Measurements from ENCODE around the gene NPHP3. TPM values are rescaled to one million over a fixed set of nuclear protein-coding genes. Genes with fewer than 3 reads are reported as not detected.

NPHP3 gene
- total and polyA plus RNA-seq, 3 experiments from 2014 or later, result 3.9 to 13.9 (median 11.7) TPM

GRCh38 chr3:132730891-132731580 lies 8.8 kb upstream of the NPHP3 start:
- H3K27ac ChIP-seq (ENCODE audit: low read depth, low read length), result no peak overlapping the region
- H3K4me1 Mint-ChIP-seq, result peaks cover 0 to 1% (median 0%) of the 10 kb centered on the region in 3 donors
- POLR2A ChIA-PET, result no interaction called here
- H3K27ac Mint-ChIP-seq, result no peak overlapping the region
- no peak overlapping the region for H3K4me3 Mint-ChIP-seq
- no peaks in the 10 kb centered on the region for H3K9me3 Mint-ChIP-seq
- peaks cover 7% of the 10 kb centered on the region for H3K27me3 ChIP-seq (ENCODE audit: insufficient read depth, low read length, poor library complexity, severe bottlenecking)
- DNase-seq, result no peak
- H3K9me3 ChIP-seq (ENCODE audit: low read length), result no peaks in the 10 kb centered on the region
- H3K36me3 ChIP-seq (ENCODE audit: insufficient read depth, low read length), result no peaks in the 10 kb centered on the region
- H3K4me1 ChIP-seq (ENCODE audit: insufficient read depth, low read length), result no peaks in the 10 kb centered on the region
- no peaks in the 10 kb centered on the region for H3K36me3 Mint-ChIP-seq
- peaks cover 15 to 60% of the 10 kb centered on the region in 2 donors for H3K27me3 Mint-ChIP-seq
- CTCF ChIA-PET, result interaction anchor here (0.7 to 0.9 kb wide), 2 partner anchors 693 to 1197 kb away, joined by 3 read pairs; no protein-coding TSS in a partner anchor
- no peak overlapping the region for H3K4me3 ChIP-seq (ENCODE audit: low read length)

GRCh38 chr3:132726341-132726823 lies 4.2 kb upstream of the NPHP3 start:
- no peaks in the 10 kb centered on the region for H3K36me3 ChIP-seq (ENCODE audit: insufficient read depth, low read length)
- peaks cover 8% of the 10 kb centered on the region for H3K4me1 ChIP-seq (ENCODE audit: insufficient read depth, low read length)
- Mint-ChIP-seq H3K4me3 (peak overlapping the region in 1 of 7 donors; percentile 75), H3K4me1 (peaks cover 11 to 13% (median 11%) of the 10 kb centered on the region in 3 donors), H3K27ac (peak overlapping the region in 1 of 8 donors; percentile 4), H3K9me3 (no peaks in the 10 kb centered on the region), H3K36me3 (peaks cover 0 to 5% (median 0%) of the 10 kb centered on the region in 3 donors), H3K27me3 (peaks cover 10 to 30% of the 10 kb centered on the region in 2 donors)
- CTCF ChIA-PET, result interaction anchor here (0.9 to 3.7 kb wide), 15 partner anchors 9 to 1205 kb away, joined by 3 to 31 read pairs (median 4); no protein-coding TSS in a partner anchor
- POLR2A ChIA-PET, result no interaction called here
- no peaks in the 10 kb centered on the region for H3K9me3 ChIP-seq (ENCODE audit: low read length)
- peak in 2 of 5 donors; percentile 52 to 55 for DNase-seq
- no peak overlapping the region for H3K4me3 ChIP-seq (ENCODE audit: low read length)
- H3K27me3 ChIP-seq (ENCODE audit: insufficient read depth, low read length, poor library complexity, severe bottlenecking), result peaks cover 7% of the 10 kb centered on the region
- no peak overlapping the region for H3K27ac ChIP-seq (ENCODE audit: low read depth, low read length)

GRCh38 chr3:132723024-132723950 lies 1.1 kb upstream of the NPHP3 start:
- ChIA-PET POLR2A (interaction anchor here (1.2 kb wide), 1 partner anchor 850 kb away, joined by 5 read pairs; the partner anchor contains the start of gene CDV3), CTCF (interaction anchor here (1.0 to 1.5 kb wide), 2 partner anchors 9 to 701 kb away, joined by 3 to 4 read pairs; no protein-coding TSS in a partner anchor)
- peaks cover 0 to 5% of the 10 kb centered on the region in 2 donors for H3K27me3 Mint-ChIP-seq
- Histone ChIP-seq H3K27ac (ENCODE audit: low read depth, low read length) (peak overlapping the region; percentile 26), H3K4me1 (ENCODE audit: insufficient read depth, low read length) (peaks cover 24% of the 10 kb centered on the region), H3K9me3 (ENCODE audit: low read length) (no peaks in the 10 kb centered on the region), H3K36me3 (ENCODE audit: insufficient read depth, low read length) (no peaks in the 10 kb centered on the region), H3K4me3 (ENCODE audit: low read length) (peak overlapping the region; percentile 69), H3K27me3 (ENCODE audit: insufficient read depth, low read length, poor library complexity, severe bottlenecking) (no peaks in the 10 kb centered on the region)
- no peak for DNase-seq
- no peaks in the 10 kb centered on the region for H3K9me3 Mint-ChIP-seq
- peaks cover 35 to 43% (median 41%) of the 10 kb centered on the region in 3 donors for H3K4me1 Mint-ChIP-seq
- peak overlapping the region; percentile 86 to 94 (median 93) for H3K4me3 Mint-ChIP-seq
- H3K27ac Mint-ChIP-seq, result peak overlapping the region; percentile 75 to 91 (median 82)
- peaks cover 0 to 18% (median 5%) of the 10 kb centered on the region in 3 donors for H3K36me3 Mint-ChIP-seq

GRCh38 chr3:132721479-132722164 lies 587 bp downstream of the NPHP3 start:
- POLR2A ChIA-PET, result interaction anchor here (0.6 to 0.7 kb wide), 3 partner anchors 61 to 1588 kb away, joined by 3 read pairs; partner anchors contain the start of gene CDV3
- Histone ChIP-seq H3K27me3 (ENCODE audit: insufficient read depth, low read length, poor library complexity, severe bottlenecking) (no peaks in the 10 kb centered on the region), H3K27ac (ENCODE audit: low read depth, low read length) (peak overlapping the region; percentile 66), H3K4me3 (ENCODE audit: low read length) (peak overlapping the region; percentile 79), H3K9me3 (ENCODE audit: low read length) (no peaks in the 10 kb centered on the region), H3K36me3 (ENCODE audit: insufficient read depth, low read length) (no peaks in the 10 kb centered on the region), H3K4me1 (ENCODE audit: insufficient read depth, low read length) (peaks cover 24% of the 10 kb centered on the region)
- H3K4me1 Mint-ChIP-seq, result peaks cover 36 to 50% (median 42%) of the 10 kb centered on the region in 3 donors
- peak overlapping the region; percentile 76 to 90 (median 85) for H3K27ac Mint-ChIP-seq
- no peaks in the 10 kb centered on the region for H3K9me3 Mint-ChIP-seq
- H3K27me3 Mint-ChIP-seq, result no peaks in the 10 kb centered on the region
- peaks cover 0 to 26% (median 7%) of the 10 kb centered on the region in 3 donors for H3K36me3 Mint-ChIP-seq
- CTCF ChIA-PET, result no interaction called here
- peak in 1 of 5 donors; percentile 47 for DNase-seq
- peak overlapping the region; percentile 90 to 94 (median 93) for H3K4me3 Mint-ChIP-seq

- no peaks in the 10 kb centered on the region for H3K9me3 Mint-ChIP-seq
- POLR2A ChIA-PET, result no interaction called here
- H3K4me1 Mint-ChIP-seq, result peaks cover 42 to 62% (median 50%) of the 10 kb centered on the region in 3 donors
- no peaks in the 10 kb centered on the region for H3K9me3 ChIP-seq (ENCODE audit: low read length)
- peaks cover 0 to 34% (median 7%) of the 10 kb centered on the region in 3 donors for H3K36me3 Mint-ChIP-seq
- H3K27me3 Mint-ChIP-seq, result no peaks in the 10 kb centered on the region
- DNase-seq, result no peak
- CTCF ChIA-PET, result no interaction called here
- no peak overlapping the region for H3K27ac ChIP-seq (ENCODE audit: low read depth, low read length)
- peak overlapping the region; percentile 31 to 94 (median 90) for H3K4me3 Mint-ChIP-seq
- no peaks in the 10 kb centered on the region for H3K27me3 ChIP-seq (ENCODE audit: insufficient read depth, low read length, poor library complexity, severe bottlenecking)
- H3K36me3 ChIP-seq (ENCODE audit: insufficient read depth, low read length), result no peaks in the 10 kb centered on the region
- peak overlapping the region; percentile 2 for H3K4me3 ChIP-seq (ENCODE audit: low read length)
- H3K4me1 ChIP-seq (ENCODE audit: insufficient read depth, low read length), result peaks cover 24% of the 10 kb centered on the region
- peak overlapping the region in 7 of 8 donors; percentile 4 to 54 (median 32) for H3K27ac Mint-ChIP-seq
These were observed 2.0 kb downstream of the NPHP3 start for GRCh38 chr3:132720228-132720627.

GRCh38 chr3:132716372-132716771 lies 5.8 kb downstream of the NPHP3 start:
- Mint-ChIP-seq H3K27me3 (no peaks in the 10 kb centered on the region), H3K36me3 (peaks cover 4 to 50% (median 14%) of the 10 kb centered on the region in 3 donors), H3K27ac (peak overlapping the region in 1 of 8 donors; percentile 14), H3K4me3 (no peak overlapping the region), H3K4me1 (peaks cover 40 to 66% (median 44%) of the 10 kb centered on the region in 3 donors), H3K9me3 (no peaks in the 10 kb centered on the region)
- Histone ChIP-seq H3K36me3 (ENCODE audit: insufficient read depth, low read length) (no peaks in the 10 kb centered on the region), H3K27me3 (ENCODE audit: insufficient read depth, low read length, poor library complexity, severe bottlenecking) (no peaks in the 10 kb centered on the region), H3K4me1 (ENCODE audit: insufficient read depth, low read length) (peaks cover 16% of the 10 kb centered on the region), H3K4me3 (ENCODE audit: low read length) (no peak overlapping the region), H3K27ac (ENCODE audit: low read depth, low read length) (no peak overlapping the region), H3K9me3 (ENCODE audit: low read length) (no peaks in the 10 kb centered on the region)
- POLR2A ChIA-PET, result no interaction called here
- no peak for DNase-seq
- CTCF ChIA-PET, result interaction anchor here (0.9 kb wide), 1 partner anchor 10 kb away, joined by 4 read pairs; no protein-coding TSS in a partner anchor
